AG09309 (cell line): ENCODE measurements around the gene TOMM40L.
A peak's percentile ranks its signal among the peaks of the same experiment; 100 is the strongest.

Experiments used
- DNase-seq: peaks from one replicate; pipeline ENCODE4 v3.0.0-alpha.2; 2010; ENCODE audit warnings: low read depth
- H3K4me3 ChIP-seq: 2 replicates; pipeline ENCODE4 v1.5.1; 2011; ENCODE audit warnings: mild to moderate bottlenecking, low read depth, low read length, moderate library complexity; ENCODE audit not compliant: control insufficient read depth
- TF ChIP-seq, protein P1 (sequence below): IDR thresholded peaks from 2 replicates; pipeline ENCODE4 v1.5.1; 2011; ENCODE audit warnings: mild to moderate bottlenecking, low read depth, low read length, inconsistent platforms; ENCODE audit not compliant: insufficient read depth, control insufficient read depth; ENCODE audit errors: missing control alignments

TOMM40L gene

GRCh38 chr1:161225534-161226319 lies at the start of gene TOMM40L:
Gene TOMM40L, plus strand, starts transcription at chr1:161226060. Its CDS starts 430 bp downstream, at chr1:161226490.
- TF ChIP-seq, protein P1, sequence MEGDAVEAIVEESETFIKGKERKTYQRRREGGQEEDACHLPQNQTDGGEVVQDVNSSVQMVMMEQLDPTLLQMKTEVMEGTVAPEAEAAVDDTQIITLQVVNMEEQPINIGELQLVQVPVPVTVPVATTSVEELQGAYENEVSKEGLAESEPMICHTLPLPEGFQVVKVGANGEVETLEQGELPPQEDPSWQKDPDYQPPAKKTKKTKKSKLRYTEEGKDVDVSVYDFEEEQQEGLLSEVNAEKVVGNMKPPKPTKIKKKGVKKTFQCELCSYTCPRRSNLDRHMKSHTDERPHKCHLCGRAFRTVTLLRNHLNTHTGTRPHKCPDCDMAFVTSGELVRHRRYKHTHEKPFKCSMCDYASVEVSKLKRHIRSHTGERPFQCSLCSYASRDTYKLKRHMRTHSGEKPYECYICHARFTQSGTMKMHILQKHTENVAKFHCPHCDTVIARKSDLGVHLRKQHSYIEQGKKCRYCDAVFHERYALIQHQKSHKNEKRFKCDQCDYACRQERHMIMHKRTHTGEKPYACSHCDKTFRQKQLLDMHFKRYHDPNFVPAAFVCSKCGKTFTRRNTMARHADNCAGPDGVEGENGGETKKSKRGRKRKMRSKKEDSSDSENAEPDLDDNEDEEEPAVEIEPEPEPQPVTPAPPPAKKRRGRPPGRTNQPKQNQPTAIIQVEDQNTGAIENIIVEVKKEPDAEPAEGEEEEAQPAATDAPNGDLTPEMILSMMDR, result peak; percentile 72
- peak; percentile 100 for DNase-seq
- H3K4me3 ChIP-seq, result peak within 1 kb of the TSS; percentile 89

GRCh38 chr1:161176468-161177111 lies 49.3 kb upstream of the TOMM40L start:
- peak overlapping the region; percentile 99 for H3K4me3 ChIP-seq
- no peak for DNase-seq
- TF ChIP-seq, protein P1, result no peak

- DNase-seq, result no peak
- peak within 1 kb of the TSS; percentile 99 for H3K4me3 ChIP-seq
- TF ChIP-seq, protein P1, result no peak
Measured at GRCh38 chr1:161177112-161177935, 48.5 kb upstream of the TOMM40L start, which contains the start of gene B4GALT3. Gene B4GALT3, minus strand, starts transcription at chr1:161177507. Its CDS starts 1,447 bp downstream, at chr1:161176060.

DNA sequence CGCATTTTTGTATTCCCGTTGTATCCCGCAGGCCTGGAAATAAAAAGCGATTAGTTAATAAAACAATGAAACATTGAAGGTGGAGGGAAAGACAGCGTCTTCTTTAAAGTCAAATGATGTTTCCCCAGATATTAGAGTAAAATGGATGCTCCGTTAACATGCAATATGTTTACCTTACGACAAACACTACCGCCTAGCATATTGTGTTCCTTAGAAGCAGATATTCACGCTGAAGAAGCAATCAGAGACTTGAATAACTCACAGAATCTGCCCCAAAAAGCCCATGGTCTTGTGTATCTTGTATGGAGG lies 48.0 kb upstream of the TOMM40L start:
- TF ChIP-seq, protein P1, result no peak
- no peak for DNase-seq
- no peak overlapping the region; the same call in 1 of the 2 replicates for H3K4me3 ChIP-seq

- TF ChIP-seq, protein P1, result no peak
- no peak overlapping the region for H3K4me3 ChIP-seq
- DNase-seq, result no peak
Measured at GRCh38 chr1:161179698-161180097, 46.2 kb upstream of the TOMM40L start.

DNA sequence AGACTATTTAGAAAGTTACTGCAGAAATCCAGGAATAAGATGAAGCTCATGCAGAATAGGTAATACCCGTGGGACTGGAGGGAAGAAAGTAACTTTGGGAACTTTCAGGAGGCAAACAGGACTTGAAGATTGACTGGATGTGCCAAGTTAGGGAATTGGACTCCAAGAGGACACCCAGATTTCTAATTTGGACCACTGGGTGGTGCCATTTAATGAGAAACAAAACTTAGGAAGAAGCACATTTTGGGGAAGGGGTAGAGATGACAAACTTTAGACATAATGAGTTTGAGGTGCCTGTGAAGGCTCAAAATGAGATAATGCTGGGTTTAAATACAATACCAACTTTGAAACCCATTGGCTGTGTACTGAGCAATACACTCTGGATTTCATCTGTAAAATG lies 45.2 kb upstream of the TOMM40L start:
- H3K4me3 ChIP-seq, result no peak overlapping the region
- no peak for DNase-seq
- TF ChIP-seq, protein P1, result peak; percentile 38
